Stimulated activated CD4-positive, alpha-beta T cell treated with anti-CD3 and anti-CD28 coated beads, Interleukin-4, amount 100 ng/mL, for 4 hours (primary cell): ENCODE measurements around the gene CYP2D6.
"Not testable (repeated sequence)": the region's sequence is repeated elsewhere in the genome, so short reads cannot be mapped to it uniquely, and the experiment has no call there.

Experiments used
- DNase-seq, 2 experiments: peaks; one replicate each; pipeline ENCODE4 v3.0.0-alpha.2; 2020

CYP2D6 gene

DNA sequence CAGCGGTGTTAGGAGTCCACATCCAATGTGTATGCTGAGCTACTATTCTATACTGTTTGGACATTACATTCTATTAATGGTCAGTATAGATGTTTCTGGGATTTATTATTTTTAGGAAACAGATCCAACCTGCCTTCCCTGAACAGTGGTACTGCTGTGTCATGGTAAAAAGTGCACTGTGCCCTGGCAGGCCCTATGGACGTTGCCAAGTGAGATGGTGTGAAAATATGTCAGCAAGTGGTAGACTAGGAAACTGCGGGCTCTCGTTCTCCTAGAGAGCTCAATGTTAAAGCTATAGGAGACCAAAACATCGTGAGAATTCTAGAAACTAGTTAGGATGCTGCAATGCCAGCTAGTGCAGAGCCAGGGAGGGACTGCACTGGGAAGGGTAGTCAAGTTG lies 26.0 kb upstream of the CYP2D6 start:
- no peak for DNase-seq

DNA sequence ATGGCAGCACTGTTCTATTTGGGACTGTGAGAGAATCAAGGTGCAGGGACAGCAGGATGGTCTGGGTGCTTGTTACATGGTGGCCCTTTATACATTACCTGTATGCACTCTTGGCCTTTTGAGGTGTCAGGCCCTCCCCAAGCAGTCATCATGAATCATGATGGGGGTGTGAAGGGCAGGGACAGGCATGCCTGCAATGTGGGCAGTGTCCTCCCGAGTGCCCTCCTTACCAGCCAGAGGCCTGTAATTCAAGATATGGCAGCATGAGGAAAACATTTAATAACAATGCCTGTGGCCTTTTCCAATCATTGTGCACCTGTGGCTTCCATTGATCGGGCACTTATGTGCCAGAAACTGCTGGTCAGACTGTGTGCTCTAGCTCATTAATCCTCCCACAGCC lies 25.5 kb upstream of the CYP2D6 start:
- no peak for DNase-seq

DNA sequence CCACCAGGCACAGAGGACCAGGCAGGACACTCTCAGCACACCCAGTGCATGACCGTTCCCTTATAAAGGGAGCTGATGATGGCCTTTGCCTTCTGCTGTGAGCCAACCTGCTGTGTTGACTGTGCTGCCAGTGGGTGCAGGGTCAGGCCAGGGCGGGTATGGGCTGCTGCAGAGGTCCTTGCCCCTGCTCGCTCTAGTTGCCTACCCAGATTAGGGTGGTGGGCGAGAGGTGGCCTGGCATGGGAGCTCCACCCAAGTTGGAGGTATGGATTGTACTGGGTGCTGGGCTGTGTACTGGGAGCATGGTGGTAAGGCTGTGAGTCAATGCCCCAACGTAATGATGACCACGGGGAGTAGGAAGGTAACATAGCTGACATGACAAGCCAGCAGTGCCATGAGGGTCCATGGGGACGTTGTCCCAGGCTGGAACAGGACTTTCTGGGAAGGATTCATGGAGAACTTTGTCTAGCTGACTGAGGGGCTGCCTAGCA lies 24.5 kb upstream of the CYP2D6 start:
- no peak for DNase-seq

DNA sequence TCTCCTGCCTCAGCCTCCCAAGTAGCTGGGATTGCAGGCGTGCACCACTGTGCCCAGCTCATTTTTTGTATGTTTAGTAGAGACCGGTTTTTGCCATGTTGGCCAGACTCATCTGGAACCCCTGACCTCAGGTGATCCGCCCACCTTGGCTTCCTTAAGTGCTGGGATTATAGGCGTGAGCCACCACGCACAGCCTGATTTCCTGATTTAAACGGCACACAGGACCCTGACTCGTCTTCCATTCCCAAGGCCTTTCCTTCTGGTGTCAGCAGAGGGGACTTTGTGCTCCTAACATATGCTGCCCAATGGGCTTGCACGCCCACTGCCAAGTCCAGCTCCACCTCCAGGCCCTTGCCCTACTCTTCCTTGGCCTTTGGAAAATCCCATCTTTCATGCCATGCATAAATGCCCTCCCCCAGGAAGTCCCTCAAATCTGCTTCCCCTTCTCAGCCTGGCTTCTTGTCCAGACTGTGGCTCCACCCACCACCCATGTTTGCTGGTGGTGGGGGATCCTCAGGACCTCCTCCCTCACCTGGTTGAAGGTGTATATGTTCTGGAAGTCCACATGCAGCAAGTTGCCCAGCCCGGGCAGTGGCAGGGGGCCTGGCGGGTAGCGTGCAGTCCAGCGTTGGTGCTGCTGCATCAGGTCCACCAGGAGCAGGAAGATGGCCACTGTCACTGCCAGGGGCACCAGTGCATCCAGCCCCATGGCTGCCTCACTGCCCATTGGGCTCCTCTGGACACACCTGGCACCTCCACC lies 23.9 kb upstream of the CYP2D6 start:
- DNase-seq, result no peak

GRCh38 chr22:42152661-42153270 lies 22.2 kb upstream of the CYP2D6 start:
- DNase-seq, result no peak

DNA sequence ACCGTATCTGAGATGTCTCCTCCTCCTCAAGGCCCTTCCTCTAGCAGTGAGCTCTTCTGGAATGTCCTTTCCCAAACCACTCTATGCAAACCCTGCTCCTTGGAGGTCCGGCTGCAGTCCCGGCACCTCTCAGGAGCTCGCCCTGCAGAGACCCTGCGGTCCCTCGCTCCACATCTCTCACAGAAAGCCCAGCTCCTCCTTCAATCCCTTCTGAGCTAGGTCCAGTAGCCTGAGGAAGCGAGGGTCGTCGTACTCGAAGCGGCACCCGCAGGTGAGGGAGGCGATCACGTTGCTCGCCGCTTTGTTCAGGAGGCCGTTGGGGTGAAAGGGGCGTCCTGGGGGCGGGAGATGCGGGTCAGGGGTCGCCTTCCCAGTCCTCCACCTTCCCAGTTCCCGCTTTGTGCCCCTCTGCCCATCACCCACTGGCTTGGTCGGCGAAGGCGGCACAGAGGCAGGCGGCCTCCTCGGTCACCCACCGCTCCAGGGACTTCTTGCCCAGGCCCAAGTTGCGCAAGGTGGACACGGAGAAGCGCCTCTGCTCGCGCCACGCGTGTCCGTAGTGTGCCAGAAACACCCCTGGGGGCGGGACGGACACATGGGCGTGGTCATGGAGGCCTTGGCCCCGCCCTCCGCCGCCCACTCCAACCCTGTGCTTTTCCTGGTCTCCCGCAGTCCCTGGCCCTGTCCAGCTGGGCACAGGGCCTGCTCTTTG lies 21.5 kb upstream of the CYP2D6 start:
- DNase-seq, result no peak

DNA sequence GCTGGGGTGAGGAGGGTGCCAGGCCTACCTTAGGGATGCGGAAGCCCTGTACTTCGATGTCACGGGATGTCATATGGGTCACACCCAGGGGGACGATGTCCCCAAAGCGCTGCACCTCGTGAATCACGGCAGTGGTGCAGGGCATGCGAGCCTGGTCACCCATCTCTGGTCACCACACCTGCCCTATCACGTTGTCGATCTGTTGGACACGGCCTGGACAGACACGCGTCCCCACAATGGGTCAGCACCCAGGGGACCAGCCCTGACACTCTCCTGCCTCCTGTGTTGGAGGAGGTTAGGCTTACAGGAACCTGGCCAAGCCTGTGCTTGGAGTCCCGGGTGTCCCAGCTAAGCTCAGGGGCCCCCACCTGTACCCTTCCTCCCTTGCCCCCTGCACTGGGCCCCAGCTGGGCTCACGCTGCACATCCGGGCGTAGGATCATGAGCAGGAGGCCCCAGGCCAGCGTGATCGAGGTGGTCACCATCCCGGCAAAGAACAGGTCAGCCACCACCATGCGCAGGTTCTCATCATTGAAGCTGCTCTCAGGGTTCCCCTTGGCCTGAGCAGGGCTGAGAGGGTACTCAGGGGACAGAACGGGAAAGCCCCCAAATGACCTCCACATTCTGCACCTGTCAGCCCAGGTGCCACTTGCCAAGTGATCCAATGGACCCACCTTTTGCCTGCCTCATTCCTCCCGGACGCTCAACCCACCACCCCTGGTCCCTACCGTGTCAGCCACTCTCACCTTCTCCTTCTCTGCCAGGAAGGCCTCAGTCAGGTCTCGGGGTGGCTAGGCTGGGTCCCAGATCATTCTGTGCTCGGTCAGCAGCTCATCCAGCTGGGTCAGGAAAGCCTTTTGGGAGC lies 20.3 kb upstream of the CYP2D6 start:
- no peak for DNase-seq

DNA sequence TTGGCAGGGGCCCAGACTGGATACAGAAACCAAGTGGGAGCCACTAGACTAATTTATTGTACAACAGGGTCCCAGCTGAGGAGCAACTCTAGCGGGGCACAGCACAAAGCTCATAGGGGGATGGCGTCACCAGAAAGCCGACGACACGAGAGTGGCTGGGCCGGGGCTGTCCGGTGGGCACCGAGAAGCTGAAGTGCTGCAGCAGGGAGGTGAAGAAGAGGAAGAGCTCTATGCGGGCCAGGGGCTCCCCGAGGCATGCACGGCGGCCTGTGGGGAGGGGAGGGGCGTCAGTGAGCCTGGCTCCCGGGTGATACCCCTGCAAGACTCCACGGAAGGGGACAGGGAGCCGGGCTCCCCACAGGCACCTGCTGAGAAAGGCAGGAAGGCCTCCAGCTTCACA lies 19.2 kb upstream of the CYP2D6 start:
- DNase-seq, result not testable (repeated sequence)

DNA sequence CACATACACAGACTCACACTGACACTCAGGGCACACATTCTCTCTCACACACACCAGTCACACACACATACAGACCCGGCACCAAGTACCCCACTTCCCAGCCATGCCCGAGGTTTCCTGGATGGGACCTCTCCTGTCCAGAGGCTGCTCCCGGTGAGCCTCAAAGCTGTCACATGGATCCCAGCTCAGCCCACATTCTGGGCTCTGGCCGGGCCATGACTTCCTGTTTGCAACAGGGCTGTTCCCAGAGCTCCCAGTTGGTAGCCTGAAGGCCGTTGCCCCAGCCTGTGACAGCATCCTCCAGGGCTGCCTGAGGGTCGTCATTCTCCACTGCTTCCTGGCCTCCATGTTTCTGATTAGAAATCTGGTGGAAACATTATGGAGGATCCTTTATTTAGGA lies 14.6 kb upstream of the CYP2D6 start:
- no peak for DNase-seq

DNA sequence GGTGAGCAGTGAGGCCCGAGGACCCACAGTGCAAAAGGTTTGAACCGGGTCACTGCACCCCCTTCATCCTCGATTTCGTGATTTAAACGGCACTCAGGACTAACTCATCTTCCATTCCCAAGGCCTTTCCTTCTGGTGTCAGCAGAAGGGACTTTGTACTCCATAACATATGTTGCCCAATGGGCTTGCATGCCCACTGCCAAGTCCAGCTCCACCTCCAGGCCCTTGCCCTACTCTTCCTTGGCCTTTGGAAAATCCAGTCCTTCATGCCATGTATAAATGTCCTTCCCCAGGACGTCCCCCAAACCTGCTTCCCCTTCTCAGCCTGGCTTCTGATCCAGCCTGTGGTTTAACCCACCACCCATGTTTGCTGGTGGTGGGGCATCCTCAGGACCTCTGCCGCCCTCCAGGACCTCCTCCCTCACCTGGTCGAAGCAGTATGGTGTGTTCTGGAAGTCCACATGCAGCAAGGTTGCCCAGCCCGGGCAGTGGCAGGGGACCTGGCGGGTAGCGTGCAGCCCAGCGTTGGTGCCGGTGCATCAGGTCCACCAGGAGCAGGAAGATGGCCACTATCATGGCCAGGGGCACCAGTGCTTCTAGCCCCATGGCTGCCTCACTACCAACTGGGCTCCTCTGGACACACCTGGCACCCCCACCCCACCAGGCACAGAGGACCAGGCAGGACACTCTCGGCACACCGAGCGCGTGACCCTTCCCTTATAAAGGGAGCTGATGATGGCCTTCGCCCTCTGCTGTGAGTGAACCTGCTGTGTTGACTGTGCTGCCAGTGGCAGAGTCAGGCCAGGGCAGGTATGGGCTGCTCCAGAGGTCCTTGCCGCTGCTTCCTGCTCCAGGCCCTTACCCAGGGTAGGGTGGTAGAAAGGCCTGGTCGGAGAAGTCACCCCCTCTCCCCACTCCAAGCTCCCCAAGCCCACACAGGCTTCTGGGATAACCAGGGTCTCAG lies 13.5 kb upstream of the CYP2D6 start:
- not testable (repeated sequence) for DNase-seq

GRCh38 chr22:42142771-42143461 lies 12.3 kb upstream of the CYP2D6 start:
- DNase-seq, result no peak

GRCh38 chr22:42141307-42142057 lies 10.9 kb upstream of the CYP2D6 start:
- DNase-seq, result not testable (repeated sequence)

DNA sequence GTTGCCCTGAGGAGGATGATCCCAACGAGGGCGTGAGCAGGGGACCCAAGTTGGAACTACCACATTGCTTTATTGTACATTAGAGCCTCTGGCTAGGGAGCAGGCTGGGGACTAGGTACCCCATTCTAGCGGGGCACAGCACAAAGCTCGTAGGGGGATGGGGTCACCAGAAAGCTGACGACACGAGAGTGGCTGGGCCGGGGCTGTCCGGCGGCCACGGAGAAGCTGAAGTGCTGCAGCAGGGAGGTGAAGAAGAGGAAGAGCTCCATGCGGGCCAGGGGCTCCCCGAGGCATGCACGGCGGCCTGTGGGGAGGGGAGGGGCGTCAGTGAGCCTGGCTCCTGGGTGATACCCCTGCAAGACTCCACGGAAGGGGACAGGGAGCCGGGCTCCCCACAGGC lies 9.5 kb upstream of the CYP2D6 start:
- DNase-seq, result not testable (repeated sequence)

- DNase-seq, result not testable (repeated sequence)
Measured at GRCh38 chr22:42139508-42139907, 8.9 kb upstream of the CYP2D6 start.

GRCh38 chr22:42138972-42139371 lies 8.4 kb upstream of the CYP2D6 start:
- DNase-seq, result no peak

- DNase-seq, result no peak
Measured at GRCh38 chr22:42138122-42138770, 7.6 kb upstream of the CYP2D6 start.

DNA sequence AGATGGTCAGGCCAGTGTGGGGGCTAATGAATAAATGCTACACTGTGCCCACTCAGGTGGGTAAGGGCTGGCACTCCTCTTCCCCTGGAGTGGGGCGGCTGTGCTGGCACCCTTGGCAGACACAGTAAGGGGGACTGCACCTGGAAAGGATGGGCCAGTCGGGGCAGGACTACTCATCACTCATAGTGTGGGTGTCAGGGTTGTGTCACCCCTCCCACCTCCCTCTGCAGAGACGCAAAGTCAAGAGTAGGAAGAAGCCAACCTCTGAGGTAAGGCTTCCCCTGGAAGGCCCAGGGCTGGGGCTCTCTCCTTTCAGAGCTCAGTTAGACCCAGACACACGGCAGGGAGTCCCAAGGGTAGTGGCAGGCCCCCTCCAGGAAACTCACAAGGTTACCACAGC lies 5.1 kb upstream of the CYP2D6 start:
- DNase-seq, result not testable (repeated sequence)

GRCh38 chr22:42134100-42135020 lies 3.8 kb upstream of the CYP2D6 start:
- no peak for DNase-seq

DNA sequence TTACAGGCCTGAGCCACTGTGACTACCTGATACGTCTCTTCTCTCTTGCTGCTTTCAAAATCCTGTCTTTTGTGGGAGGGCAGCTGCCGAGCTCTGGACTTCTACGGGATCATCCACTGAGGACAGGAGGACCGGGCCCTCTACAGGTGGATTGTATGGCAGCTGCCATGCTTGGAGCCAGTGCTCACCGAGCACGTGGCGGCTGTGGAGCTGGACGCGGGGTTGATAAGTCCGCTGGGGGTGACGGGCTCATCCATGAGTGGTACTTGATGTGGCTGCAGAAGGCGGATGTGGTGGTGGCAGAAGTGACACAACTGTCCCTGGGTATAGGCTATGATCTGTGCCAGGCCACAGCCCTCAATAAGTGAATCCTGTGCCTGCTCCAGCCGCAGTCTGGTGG lies 1.8 kb upstream of the CYP2D6 start:
- no peak for DNase-seq
